ENCODE measurements around the gene SGIP1. TPM values are rescaled to one million over a fixed set of nuclear protein-coding genes. Genes with fewer than 3 reads are reported as not detected.

The SGIP1 gene
- total and polyA plus RNA-seq, 4 donors = 2.7 to 17.0 (median 4.7) TPM

DNA sequence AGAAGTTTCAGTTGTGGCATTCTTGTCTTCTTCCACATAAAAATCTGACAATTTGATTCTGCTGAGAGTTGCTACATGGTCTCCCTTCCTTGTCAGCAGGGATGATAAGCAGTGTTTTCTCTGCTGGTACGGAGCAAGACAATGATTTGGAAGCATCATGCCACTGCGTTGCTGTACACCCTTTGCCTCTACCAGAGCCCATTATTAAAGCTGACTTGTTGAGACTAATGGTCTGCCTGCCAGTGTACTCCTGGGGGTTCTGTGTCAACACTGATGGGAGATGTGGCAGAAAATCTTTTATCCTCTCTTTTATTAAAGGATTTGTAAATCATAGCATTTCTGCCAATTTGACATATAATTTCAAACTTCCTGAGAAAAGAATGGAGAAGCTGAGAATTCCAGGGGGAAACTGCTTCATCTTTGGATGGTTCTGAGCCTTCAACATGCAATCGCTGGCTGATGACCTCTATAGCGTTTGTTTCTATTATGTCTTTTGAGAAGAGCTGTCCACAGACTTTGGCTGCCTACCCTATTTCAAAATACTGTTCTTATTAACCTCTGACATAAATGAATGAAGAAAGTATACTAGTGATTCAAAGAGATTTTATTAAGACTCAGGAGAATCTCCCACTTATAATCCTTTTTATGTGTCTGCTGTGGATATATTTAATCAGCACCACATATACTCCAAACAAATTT, 170.4 kb downstream of the SGIP1 start:
- Histone ChIP-seq H3K36me3 (ENCODE audit: control insufficient read depth in 4 of 4, insufficient read depth in 4 of 4, low read length in 4 of 4) (no peaks in the 10 kb centered on the region), H3K27ac (ENCODE audit: low read depth in 1 of 2, low read length in 1 of 2) (no peak overlapping the region), H3K9ac (ENCODE audit: insufficient read depth in 1 of 2, low read length in 2 of 2) (no peak overlapping the region), H3K4me3 (no peak overlapping the region), H3K9me3 (ENCODE audit: control insufficient read depth in 4 of 4, insufficient read depth in 3 of 4, low read length in 3 of 4) (no peaks in the 10 kb centered on the region), H3K4me1 (ENCODE audit: control insufficient read depth in 5 of 5, insufficient read depth in 5 of 5, low read length in 5 of 5) (peaks cover 0 to 4% (median 0%) of the 10 kb centered on the region in 5 donors), H3K27me3 (ENCODE audit: control insufficient read depth in 3 of 3, insufficient read depth in 3 of 3, low read length in 2 of 3) (no peaks in the 10 kb centered on the region)
- peak in 1 of 3 donors; percentile 52 for DNase-seq
- ATAC-seq (ENCODE audit: insufficient read depth, low FRiP score) = no peak
- 82 to 94% methylated on average over 4 of the region's 4 CpGs for WGBS, 2 donors
- TF ChIP-seq, protein P1, sequence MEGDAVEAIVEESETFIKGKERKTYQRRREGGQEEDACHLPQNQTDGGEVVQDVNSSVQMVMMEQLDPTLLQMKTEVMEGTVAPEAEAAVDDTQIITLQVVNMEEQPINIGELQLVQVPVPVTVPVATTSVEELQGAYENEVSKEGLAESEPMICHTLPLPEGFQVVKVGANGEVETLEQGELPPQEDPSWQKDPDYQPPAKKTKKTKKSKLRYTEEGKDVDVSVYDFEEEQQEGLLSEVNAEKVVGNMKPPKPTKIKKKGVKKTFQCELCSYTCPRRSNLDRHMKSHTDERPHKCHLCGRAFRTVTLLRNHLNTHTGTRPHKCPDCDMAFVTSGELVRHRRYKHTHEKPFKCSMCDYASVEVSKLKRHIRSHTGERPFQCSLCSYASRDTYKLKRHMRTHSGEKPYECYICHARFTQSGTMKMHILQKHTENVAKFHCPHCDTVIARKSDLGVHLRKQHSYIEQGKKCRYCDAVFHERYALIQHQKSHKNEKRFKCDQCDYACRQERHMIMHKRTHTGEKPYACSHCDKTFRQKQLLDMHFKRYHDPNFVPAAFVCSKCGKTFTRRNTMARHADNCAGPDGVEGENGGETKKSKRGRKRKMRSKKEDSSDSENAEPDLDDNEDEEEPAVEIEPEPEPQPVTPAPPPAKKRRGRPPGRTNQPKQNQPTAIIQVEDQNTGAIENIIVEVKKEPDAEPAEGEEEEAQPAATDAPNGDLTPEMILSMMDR (IDR thresholded peaks at IDR 0.05; ENCODE audit: control extremely low read depth, extremely low read depth) = no peak

DNA sequence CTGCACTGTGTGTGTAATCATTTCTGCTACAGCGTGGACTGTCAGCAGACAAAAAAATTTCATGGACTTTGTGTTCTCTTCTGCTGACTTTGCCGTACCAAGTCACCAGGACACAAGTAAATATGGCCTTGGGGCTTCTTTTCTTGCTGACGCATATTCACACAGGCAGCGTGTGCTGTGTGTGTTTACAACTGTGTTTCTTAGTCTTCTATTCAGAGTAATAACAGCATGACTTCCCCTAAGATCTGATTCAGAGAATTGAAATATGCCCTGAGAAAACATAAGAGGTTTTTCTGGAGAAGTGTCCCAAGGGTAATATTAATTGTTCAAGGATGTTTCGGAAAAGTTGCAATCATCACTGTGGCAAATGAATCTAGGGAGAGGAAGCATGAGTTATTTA, 171.2 kb downstream of the SGIP1 start:
- H3K9ac ChIP-seq (ENCODE audit: insufficient read depth in 1 of 2, low read length in 2 of 2) = no peak overlapping the region
- no peak for DNase-seq
- 87 to 92% methylated on average over 5 of the region's 5 CpGs for WGBS, 2 donors
- no peaks in the 10 kb centered on the region for H3K9me3 ChIP-seq (ENCODE audit: control insufficient read depth in 4 of 4, insufficient read depth in 3 of 4, low read length in 3 of 4)
- no peaks in the 10 kb centered on the region for H3K36me3 ChIP-seq (ENCODE audit: control insufficient read depth in 4 of 4, insufficient read depth in 4 of 4, low read length in 4 of 4)
- peaks cover 0 to 4% (median 0%) of the 10 kb centered on the region in 5 donors for H3K4me1 ChIP-seq (ENCODE audit: control insufficient read depth in 5 of 5, insufficient read depth in 5 of 5, low read length in 5 of 5)
- H3K4me3 ChIP-seq = no peak overlapping the region
- TF ChIP-seq, protein P1 (IDR thresholded peaks at IDR 0.05; ENCODE audit: control extremely low read depth, extremely low read depth) = no peak
- H3K27me3 ChIP-seq (ENCODE audit: control insufficient read depth in 3 of 3, insufficient read depth in 3 of 3, low read length in 2 of 3) = no peaks in the 10 kb centered on the region
- no peak overlapping the region for H3K27ac ChIP-seq (ENCODE audit: low read depth in 1 of 2, low read length in 1 of 2)
- no peak for ATAC-seq (ENCODE audit: insufficient read depth, low FRiP score)

DNA sequence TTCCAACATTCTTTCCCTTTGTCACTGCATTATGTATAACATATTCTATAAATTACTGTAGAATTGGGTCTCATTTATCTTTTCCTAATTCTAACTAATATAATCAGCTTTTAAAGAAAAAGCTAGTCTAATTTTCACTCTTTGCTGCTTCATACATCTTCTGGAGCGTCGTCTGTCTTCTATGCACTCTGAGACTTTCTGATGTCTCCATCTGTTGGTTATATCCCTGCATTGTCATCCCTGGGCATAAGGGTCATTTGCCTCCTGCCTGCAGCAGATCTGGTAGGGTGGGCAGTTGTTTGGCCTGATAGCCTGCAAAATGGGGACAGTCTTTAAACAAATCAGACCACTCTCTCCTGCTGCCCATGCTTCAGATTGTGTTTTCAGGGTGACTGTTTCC, 177.5 kb downstream of the SGIP1 start:
- H3K36me3 ChIP-seq (ENCODE audit: control insufficient read depth in 4 of 4, insufficient read depth in 4 of 4, low read length in 4 of 4) = no peaks in the 10 kb centered on the region
- H3K9ac ChIP-seq (ENCODE audit: insufficient read depth in 1 of 2, low read length in 2 of 2) = no peak overlapping the region
- no peaks in the 10 kb centered on the region for H3K9me3 ChIP-seq (ENCODE audit: control insufficient read depth in 4 of 4, insufficient read depth in 3 of 4, low read length in 3 of 4)
- H3K4me3 ChIP-seq = no peak overlapping the region
- DNase-seq = peak in 1 of 3 donors; percentile 33
- H3K27me3 ChIP-seq (ENCODE audit: control insufficient read depth in 3 of 3, insufficient read depth in 3 of 3, low read length in 2 of 3) = no peaks in the 10 kb centered on the region
- H3K27ac ChIP-seq (ENCODE audit: low read depth in 1 of 2, low read length in 1 of 2) = no peak overlapping the region
- H3K4me1 ChIP-seq (ENCODE audit: control insufficient read depth in 5 of 5, insufficient read depth in 5 of 5, low read length in 5 of 5) = no peaks in the 10 kb centered on the region
- TF ChIP-seq, protein P1 (IDR thresholded peaks at IDR 0.05; ENCODE audit: control extremely low read depth, extremely low read depth) = no peak
- 20 to 40% methylated on average over 2 of the region's 2 CpGs for WGBS, 2 donors
- ATAC-seq (ENCODE audit: insufficient read depth, low FRiP score) = no peak

DNA sequence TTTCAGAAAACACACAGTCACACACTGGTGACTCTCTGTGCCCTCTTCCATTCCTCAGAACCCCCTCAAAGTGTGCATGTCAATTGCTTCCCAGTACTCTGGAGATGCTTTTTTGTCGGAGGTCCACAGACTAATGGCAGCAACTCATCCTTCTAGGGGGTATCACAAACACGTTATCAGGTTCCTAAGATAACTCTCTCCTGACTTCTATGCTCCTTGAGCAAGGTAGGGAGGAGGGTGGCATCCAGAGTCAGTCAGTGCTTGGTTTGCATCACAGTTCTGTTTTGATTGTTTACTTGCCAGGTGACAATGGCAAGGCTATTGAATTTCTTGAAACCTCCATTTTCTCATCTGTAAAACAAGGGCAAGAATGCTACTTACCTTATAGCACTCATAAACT, 178.9 kb downstream of the SGIP1 start:
- DNase-seq (no peak), ATAC-seq (ENCODE audit: insufficient read depth, low FRiP score) (no peak)
- Histone ChIP-seq H3K36me3 (ENCODE audit: control insufficient read depth in 4 of 4, insufficient read depth in 4 of 4, low read length in 4 of 4) (no peaks in the 10 kb centered on the region), H3K9ac (ENCODE audit: insufficient read depth in 1 of 2, low read length in 2 of 2) (no peak overlapping the region), H3K27ac (ENCODE audit: low read depth in 1 of 2, low read length in 1 of 2) (no peak overlapping the region), H3K4me1 (ENCODE audit: control insufficient read depth in 5 of 5, insufficient read depth in 5 of 5, low read length in 5 of 5) (no peaks in the 10 kb centered on the region), H3K9me3 (ENCODE audit: control insufficient read depth in 4 of 4, insufficient read depth in 3 of 4, low read length in 3 of 4) (no peaks in the 10 kb centered on the region), H3K27me3 (ENCODE audit: control insufficient read depth in 3 of 3, insufficient read depth in 3 of 3, low read length in 2 of 3) (no peaks in the 10 kb centered on the region), H3K4me3 (no peak overlapping the region)
- WGBS, 2 donors = 73 to 81% methylated on average over 2 of the region's 2 CpGs
- TF ChIP-seq, protein P1 (IDR thresholded peaks at IDR 0.05; ENCODE audit: control extremely low read depth, extremely low read depth) = no peak
